Endothelial cell of umbilical vein (primary cell): ENCODE measurements around the gene ARHGAP9. TPM values are rescaled to one million over a fixed set of nuclear protein-coding genes. Genes with fewer than 3 reads are reported as not detected.

Experiments
- BruUV-seq: library from RNA; stranded (reverse); fragments of 400-500 nt; replicated peaks from 2 replicates; lab custom pipeline; 2021; lab: Mats Ljungman, UMichigan
- CTCF ChIA-PET: fragments of 300-600, 350-600 bp; sonication (Branson Sonifier 250); formaldehyde crosslinking; loops from one replicate; lab custom pipeline; 2021; ENCODE audit warnings: antibody characterized with exemption, inconsistent platforms; lab: Charles Lee
- POLR2A ChIA-PET: fragments of 300-600, 350-600 bp; sonication (Branson Sonifier 250); formaldehyde crosslinking; loops from one replicate; lab custom pipeline; 2021; ENCODE audit warnings: antibody characterized with exemption, inconsistent platforms; lab: Charles Lee
- DNase-seq: peaks from one replicate; pipeline ENCODE4 v3.0.0-alpha.2; 2011; ENCODE audit warnings: low read depth, low spot score
- FAIRE-seq: peaks from 2 replicates; lab custom pipeline; 2011; peaks lifted over from hg19 to GRCh38; lab: Jason Lieb, UNC
- H2AFZ ChIP-seq: 2 replicates; pipeline ENCODE4 v1.6.0; 2012; ENCODE audit warnings: low read depth, low read length, control low read depth, inconsistent platforms
- H3K27ac ChIP-seq: 2 replicates; pipeline ENCODE4 v1.5.1; 2011; ENCODE audit warnings: low read depth, mild to moderate bottlenecking, control low read depth, low read length, moderate library complexity; ENCODE audit not compliant: insufficient read depth
- H3K27me3 ChIP-seq, 2 experiments: 2 replicates each; pipeline versions ENCODE4 v1.6.0 to v1.6.1; 2011; ENCODE audit warnings: low read length in 2 of 2, mixed read lengths in 1 of 2; ENCODE audit not compliant: control insufficient read depth in 2 of 2, insufficient read depth in 2 of 2
- H3K36me3 ChIP-seq, 2 experiments: 2 replicates in 1 of 2; 3 replicates in 1 of 2; pipeline ENCODE4 v1.5.1; 2011; ENCODE audit warnings: low read length in 2 of 2, mild to moderate bottlenecking in 1 of 2, moderate library complexity in 1 of 2; ENCODE audit not compliant: control insufficient read depth in 2 of 2, insufficient read depth in 2 of 2; ENCODE audit errors: extremely low read depth in 1 of 2
- H3K4me1 ChIP-seq: 3 replicates; pipeline ENCODE4 v1.5.1; 2011; ENCODE audit warnings: mild to moderate bottlenecking, low read length; ENCODE audit not compliant: control insufficient read depth, insufficient read depth; ENCODE audit errors: extremely low read depth
- H3K4me2 ChIP-seq: 2 replicates; pipeline ENCODE4 v1.6.1; 2011; ENCODE audit warnings: low read length, control low read depth, mixed read lengths; ENCODE audit not compliant: insufficient read depth
- H3K4me3 ChIP-seq, 3 experiments: fragments of 200-600 bp in 1 of 3; sonication (generic), shearing (Covaris generic) in 1 of 3; replicated peaks in 1 of 3; 2 replicates each; pipeline ENCODE4 v1.5.1; 2011 to 2016; ENCODE audit warnings: control low read depth in 3 of 3, low read length in 3 of 3, mild to moderate bottlenecking in 2 of 3, inconsistent platforms in 1 of 3, low read depth in 1 of 3, moderate library complexity in 1 of 3; ENCODE audit not compliant: insufficient read depth in 1 of 3
- H3K79me2 ChIP-seq: 2 replicates; pipeline ENCODE4 v1.6.0; 2012; ENCODE audit warnings: low read length, inconsistent platforms; ENCODE audit not compliant: control insufficient read depth, insufficient read depth
- H3K9ac ChIP-seq: replicated peaks from 2 replicates; pipeline ENCODE3; 2011; ENCODE audit warnings: low read length, control low read depth; ENCODE audit not compliant: insufficient read depth; ENCODE audit errors: extremely low read depth
- H3K9me1 ChIP-seq: replicated peaks from 3 replicates; pipeline ENCODE4 v1.6.0; 2011; ENCODE audit warnings: mild to moderate bottlenecking, low read length; ENCODE audit not compliant: control insufficient read depth, insufficient read depth; ENCODE audit errors: extremely low read depth
- H3K9me3 ChIP-seq: replicated peaks from 2 replicates; pipeline ENCODE4 v1.5.1; 2012; ENCODE audit warnings: low read length, inconsistent platforms; ENCODE audit not compliant: control insufficient read depth, insufficient read depth
- H4K20me1 ChIP-seq: replicated peaks from 2 replicates; pipeline ENCODE3; 2011; ENCODE audit warnings: mild to moderate bottlenecking, low read length; ENCODE audit not compliant: control insufficient read depth, insufficient read depth; ENCODE audit errors: extremely low read depth
- EZH2 ChIP-seq: IDR thresholded peaks from 2 replicates; pipeline ENCODE4 v1.6.1; 2012; ENCODE audit warnings: borderline replicate concordance, low read depth, mild to moderate bottlenecking, moderate library complexity, low read length, inconsistent platforms; ENCODE audit not compliant: severe bottlenecking
- FOS ChIP-seq: IDR thresholded peaks from 2 replicates; pipeline ENCODE4 v1.6.1; 2011; ENCODE audit warnings: mild to moderate bottlenecking, low read length, moderate library complexity, borderline replicate concordance; ENCODE audit not compliant: insufficient read depth
- GATA2 ChIP-seq: IDR thresholded peaks from 2 replicates; pipeline ENCODE4 v1.7.0; 2011; ENCODE audit warnings: low read depth, mild to moderate bottlenecking, moderate library complexity, mixed read lengths, low read length; ENCODE audit not compliant: insufficient read length, insufficient read depth
- JUN ChIP-seq: IDR thresholded peaks from 2 replicates; pipeline ENCODE4 v1.6.1; 2011; ENCODE audit warnings: borderline replicate concordance, low read depth; ENCODE audit not compliant: insufficient read length, insufficient read depth
- MAX ChIP-seq: IDR thresholded peaks from 2 replicates; pipeline ENCODE4 v1.6.1; 2011; ENCODE audit not compliant: insufficient read depth, insufficient read length
- MYC ChIP-seq: IDR thresholded peaks from one replicate; pipeline ENCODE4 v1.6.1; 2011; ENCODE audit warnings: mild to moderate bottlenecking, low read depth, low read length
- POLR2A ChIP-seq: IDR thresholded peaks from 2 replicates; pipeline ENCODE4 v1.6.1; 2012; ENCODE audit warnings: low read depth, mild to moderate bottlenecking, control low read depth, low read length
- POLR2AphosphoS5 ChIP-seq: IDR thresholded peaks from 2 replicates; pipeline ENCODE4 v1.6.1; 2012; ENCODE audit warnings: low read depth, mild to moderate bottlenecking, control low read depth, low read length, moderate library complexity; ENCODE audit not compliant: insufficient read depth
- dilution Hi-C: fragments of 300-500 bp; cut with MboI; formaldehyde crosslinking; loops from one replicate; pipeline ENCODE4 v1.15.0; 2019; ENCODE audit warnings: low sequenced_read_pairs; ENCODE audit not compliant: extremely low pct_ligation_motif_present
- intact Hi-C: fragments of 100-400 bp; cut with micrococcal nuclease; formaldehyde crosslinking; loops from one replicate; pipeline ENCODE4 v1.10.0; 2022
- polyA plus RNA-seq, 4 experiments: library from polyadenylated mRNA; depleted of rRNA in 3 of 4; stranded (reverse) in 3 of 4; unstranded in 1 of 4; fragments of >200 nt; gene quantifications; 2 replicates each; pipeline versions ENCODE4 v1.2.1 to v1.2.3, GENCODE V29; 2011 to 2012; ENCODE audit warnings: missing spikeins in 1 of 4
- total RNA-seq: library from RNA; stranded (reverse); gene quantifications from 2 replicates; pipeline ENCODE4 v1.2.3, GENCODE V29; 2021
- TF ChIP-seq, protein P1 (sequence below), 2 donors: IDR thresholded peaks; 1 replicate in 1 of 2; 2 replicates in 1 of 2; pipeline ENCODE4 v1.5.1; 2011; ENCODE audit warnings: low read length in 2 of 2, mild to moderate bottlenecking in 2 of 2, moderate library complexity in 2 of 2, control low read depth in 1 of 2, inconsistent platforms in 1 of 2, low read depth in 1 of 2; ENCODE audit not compliant: insufficient read depth in 1 of 2; ENCODE audit errors: extremely low read depth in 1 of 2

Gene ARHGAP9
- total and polyA plus RNA-seq, 2 donors (not counting 3 experiments of a cell fraction or from before 2014, with no cell fraction given), result 0.25 to 0.38 TPM

- no peaks in the 10 kb centered on the region for H3K9me3 ChIP-seq
- TF ChIP-seq MYC, result no peak
- no peak for TF ChIP-seq POLR2AphosphoS5
- TF ChIP-seq POLR2A, result no peak
- no peak for TF ChIP-seq GATA2
- no peak for TF ChIP-seq EZH2
- no peak for TF ChIP-seq JUN
Measured at GRCh38 chr12:57512665-57513064, 33.0 kb upstream of the ARHGAP9 start.

GRCh38 chr12:57511588-57512325, 32.1 kb upstream of the ARHGAP9 start:
- H3K4me2 ChIP-seq, result no peak overlapping the region
- H3K79me2 ChIP-seq, result no peaks in the 10 kb centered on the region
- H3K9ac ChIP-seq, result no peak overlapping the region
- no peak overlapping the region for H3K27ac ChIP-seq
- dilution Hi-C loops (no loop called here), intact Hi-C loops (no loop called here)
- H3K4me1 ChIP-seq, result peaks cover 3% of the 10 kb centered on the region
- TF ChIP-seq EZH2, result no peak
- TF ChIP-seq MAX, result no peak
- TF ChIP-seq, protein P1, sequence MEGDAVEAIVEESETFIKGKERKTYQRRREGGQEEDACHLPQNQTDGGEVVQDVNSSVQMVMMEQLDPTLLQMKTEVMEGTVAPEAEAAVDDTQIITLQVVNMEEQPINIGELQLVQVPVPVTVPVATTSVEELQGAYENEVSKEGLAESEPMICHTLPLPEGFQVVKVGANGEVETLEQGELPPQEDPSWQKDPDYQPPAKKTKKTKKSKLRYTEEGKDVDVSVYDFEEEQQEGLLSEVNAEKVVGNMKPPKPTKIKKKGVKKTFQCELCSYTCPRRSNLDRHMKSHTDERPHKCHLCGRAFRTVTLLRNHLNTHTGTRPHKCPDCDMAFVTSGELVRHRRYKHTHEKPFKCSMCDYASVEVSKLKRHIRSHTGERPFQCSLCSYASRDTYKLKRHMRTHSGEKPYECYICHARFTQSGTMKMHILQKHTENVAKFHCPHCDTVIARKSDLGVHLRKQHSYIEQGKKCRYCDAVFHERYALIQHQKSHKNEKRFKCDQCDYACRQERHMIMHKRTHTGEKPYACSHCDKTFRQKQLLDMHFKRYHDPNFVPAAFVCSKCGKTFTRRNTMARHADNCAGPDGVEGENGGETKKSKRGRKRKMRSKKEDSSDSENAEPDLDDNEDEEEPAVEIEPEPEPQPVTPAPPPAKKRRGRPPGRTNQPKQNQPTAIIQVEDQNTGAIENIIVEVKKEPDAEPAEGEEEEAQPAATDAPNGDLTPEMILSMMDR (IDR thresholded peaks at IDR 0.05; ENCODE audit: extremely low read depth in 1 of 2, insufficient read depth in 1 of 2, low read depth in 1 of 2, low read length in 2 of 2), result no peak
- no peak for TF ChIP-seq JUN
- no peak for TF ChIP-seq POLR2AphosphoS5
- TF ChIP-seq GATA2, result no peak
- TF ChIP-seq POLR2A, result no peak
- TF ChIP-seq MYC, result no peak
- TF ChIP-seq FOS, result no peak
- H3K27me3 ChIP-seq, result no peaks in the 10 kb centered on the region
- H3K4me3 ChIP-seq, result no peak overlapping the region
- no peak for DNase-seq
- no peak for FAIRE-seq
- H3K9me1 ChIP-seq, result no peaks in the 10 kb centered on the region
- H3K9me3 ChIP-seq, result no peaks in the 10 kb centered on the region
- H4K20me1 ChIP-seq, result no peaks in the 10 kb centered on the region
- POLR2A ChIA-PET, result no interaction called here
- TSS peak; percentile 18 for BruUV-seq
- peaks cover 36 to 42% of the 10 kb centered on the region in 2 experiments for H3K36me3 ChIP-seq
- H2AFZ ChIP-seq, result no peak overlapping the region
- CTCF ChIA-PET, result no interaction called here

More at GRCh38 chr12:57512665-57513064, 33.0 kb upstream of the ARHGAP9 start:
- Histone ChIP-seq H3K9me1 (no peaks in the 10 kb centered on the region), H3K27ac (no peak overlapping the region), H3K4me2 (no peak overlapping the region), H3K4me1 (peaks cover 11% of the 10 kb centered on the region), H3K79me2 (no peaks in the 10 kb centered on the region), H3K27me3 (no peaks in the 10 kb centered on the region), H2AFZ (no peak overlapping the region), H4K20me1 (no peaks in the 10 kb centered on the region), H3K4me3 (no peak overlapping the region), H3K36me3 (peaks cover 38 to 49% of the 10 kb centered on the region in 2 experiments), H3K9ac (no peak overlapping the region)
- ChIA-PET CTCF (no interaction called here), POLR2A (interaction anchor here (0.6 kb wide), 1 partner anchor 10 kb away, joined by 8 read pairs; no protein-coding TSS in a partner anchor)
- no TSS peak for BruUV-seq
- intact Hi-C loops (no loop called here), dilution Hi-C loops (no loop called here)
- no peak for DNase-seq
- FAIRE-seq, result no peak
